ENCODE measurements around the gene CENPB.
"Not testable (repeated sequence)": the region's sequence is repeated elsewhere in the genome, so short reads cannot be mapped to it uniquely, and the experiment has no call there.

Gene CENPB

GRCh38 chr20:3796477-3797225, 10.1 kb upstream of the CENPB start:
- peak overlapping the region; percentile 87 to 90 (median 88) for H3K4me3 Mint-ChIP-seq

GRCh38 chr20:3795511-3796468, 9.2 kb upstream of the CENPB start, which contains the start of gene CDC25B:
CDC25B (plus strand) TSS chr20:3796310; CDS start chr20:3796532, 222 bp downstream.
- Mint-ChIP-seq H3K27me3 (ENCODE audit: low read depth) (peaks cover 4% of the 10 kb centered on the region), H3K36me3 (ENCODE audit: low read depth) (no peaks in the 10 kb centered on the region), H3K9me3 (no peaks in the 10 kb centered on the region), H3K4me1 (peaks cover 49% of the 10 kb centered on the region), H3K27ac (peak within 1 kb of the TSS; percentile 97 to 99 (median 98)), H3K4me3 (peak within 1 kb of the TSS; percentile 87 to 92 (median 88))
- TF ChIP-seq CTCF (IDR thresholded peaks at IDR 0.05; ENCODE audit: unreplicated experiment in 3 of 3) = peak in 2 of 3 experiments; percentile 37 to 41

More at GRCh38 chr20:3796477-3797225, 10.1 kb upstream of the CENPB start:
- Mint-ChIP-seq H3K4me1 (peaks cover 49% of the 10 kb centered on the region), H3K27me3 (ENCODE audit: low read depth) (peaks cover 4% of the 10 kb centered on the region), H3K9me3 (no peaks in the 10 kb centered on the region), H3K27ac (peak overlapping the region; percentile 97 to 99 (median 98)), H3K36me3 (ENCODE audit: low read depth) (peaks cover 3% of the 10 kb centered on the region)
- TF ChIP-seq CTCF (IDR thresholded peaks at IDR 0.05; ENCODE audit: unreplicated experiment in 3 of 3) = no peak

GRCh38 chr20:3794701-3795420, 8.3 kb upstream of the CENPB start:
- H3K27me3 Mint-ChIP-seq (ENCODE audit: low read depth) = peaks cover 4% of the 10 kb centered on the region
- no peaks in the 10 kb centered on the region for H3K36me3 Mint-ChIP-seq (ENCODE audit: low read depth)
- peak overlapping the region in 2 of 3 experiments; percentile 88 to 95 for H3K27ac Mint-ChIP-seq
- peaks cover 41% of the 10 kb centered on the region for H3K4me1 Mint-ChIP-seq
- H3K4me3 Mint-ChIP-seq = peak overlapping the region; percentile 87 to 92 (median 88)
- H3K9me3 Mint-ChIP-seq = no peaks in the 10 kb centered on the region
- no peak for TF ChIP-seq CTCF (IDR thresholded peaks at IDR 0.05; ENCODE audit: unreplicated experiment in 3 of 3)

- H3K36me3 Mint-ChIP-seq (ENCODE audit: low read depth); H3K27ac Mint-ChIP-seq; H3K9me3 Mint-ChIP-seq; H3K27me3 Mint-ChIP-seq (ENCODE audit: low read depth): not testable (repeated sequence)
- H3K4me1 Mint-ChIP-seq = peaks cover 34% of the 10 kb centered on the region
- H3K4me3 Mint-ChIP-seq = peak overlapping the region; percentile 41 to 57 (median 56)
These were observed 7.6 kb upstream of the CENPB start for GRCh38 chr20:3794168-3794567.

GRCh38 chr20:3789201-3789600, 2.7 kb upstream of the CENPB start:
- peak overlapping the region in 2 of 3 experiments; percentile 2 to 15 for H3K27ac Mint-ChIP-seq
- not testable (repeated sequence) for H3K27me3 Mint-ChIP-seq (ENCODE audit: low read depth); H3K9me3 Mint-ChIP-seq; H3K36me3 Mint-ChIP-seq (ENCODE audit: low read depth)
- H3K4me1 Mint-ChIP-seq = peaks cover 23% of the 10 kb centered on the region
- peak overlapping the region; percentile 52 to 78 (median 71) for H3K4me3 Mint-ChIP-seq

GRCh38 chr20:3788685-3789155, 2.2 kb upstream of the CENPB start:
- TF ChIP-seq CTCF (IDR thresholded peaks at IDR 0.05; ENCODE audit: unreplicated experiment in 3 of 3) = no peak
- peak overlapping the region in 2 of 3 experiments; percentile 2 to 15 for H3K27ac Mint-ChIP-seq
- peak overlapping the region; percentile 52 to 78 (median 71) for H3K4me3 Mint-ChIP-seq
- no peaks in the 10 kb centered on the region for H3K9me3 Mint-ChIP-seq
- H3K27me3 Mint-ChIP-seq (ENCODE audit: low read depth) = peaks cover 4% of the 10 kb centered on the region
- peaks cover 4% of the 10 kb centered on the region for H3K36me3 Mint-ChIP-seq (ENCODE audit: low read depth)
- peaks cover 24% of the 10 kb centered on the region for H3K4me1 Mint-ChIP-seq
